DOHH2 (cell line): Measurements from ENCODE around the gene CTNNA2.

Experiments
- CTCF ChIP-seq: fragments of 200-600 bp; sonication (generic); IDR thresholded peaks from one replicate; pipeline ENCODE4 v1.5.1; 2014; ENCODE audit warnings: antibody characterized with exemption, mild to moderate bottlenecking, low read depth, low read length; ENCODE audit not compliant: poor library complexity, severe bottlenecking
- EZH2phosphoT487 ChIP-seq: fragments of 200-600 bp; sonication (generic); IDR thresholded peaks from 2 replicates; pipeline ENCODE4 v1.6.1; 2017; ENCODE audit warnings: borderline replicate concordance, mild to moderate bottlenecking, antibody characterized with exemption, low read length, moderate library complexity, mixed read lengths

- TF ChIP-seq CTCF = no peak
- no peak for TF ChIP-seq EZH2phosphoT487
These were observed 640.3 kb downstream of the CTNNA2 start for GRCh38 chr2:80153151-80153550.
